Measurements from ENCODE around the gene MSRB2.
"Not testable (repeated sequence)": the region's sequence is repeated elsewhere in the genome, so short reads cannot be mapped to it uniquely, and the experiment has no call there.

The MSRB2 gene

GRCh38 chr10:23070092-23070912 lies 25.1 kb upstream of the MSRB2 start:
- DNase-seq, result not testable (repeated sequence)

- no peak for DNase-seq
Measured at GRCh38 chr10:23070913-23071218, 24.5 kb upstream of the MSRB2 start.

GRCh38 chr10:23072593-23072992 lies 22.8 kb upstream of the MSRB2 start:
- not testable (repeated sequence) for DNase-seq

GRCh38 chr10:23073527-23073926 lies 21.9 kb upstream of the MSRB2 start:
- DNase-seq, result no peak

- DNase-seq, result no peak
Measured at GRCh38 chr10:23075672-23076071, 19.7 kb upstream of the MSRB2 start.

GRCh38 chr10:23078114-23078513 lies 17.3 kb upstream of the MSRB2 start:
- DNase-seq, result no peak

- no peak for DNase-seq
Measured at GRCh38 chr10:23079700-23080099, 15.7 kb upstream of the MSRB2 start.

GRCh38 chr10:23080262-23080661 lies 15.1 kb upstream of the MSRB2 start:
- DNase-seq, result no peak

- DNase-seq, result no peak
Measured at GRCh38 chr10:23081221-23081750, 14.1 kb upstream of the MSRB2 start.

GRCh38 chr10:23081891-23082290 lies 13.5 kb upstream of the MSRB2 start:
- no peak for DNase-seq

GRCh38 chr10:23088609-23089008 lies 6.8 kb upstream of the MSRB2 start:
- DNase-seq, result no peak

GRCh38 chr10:23094786-23095403 lies 484 bp upstream of the MSRB2 start:
- DNase-seq, result no peak

GRCh38 chr10:23095966-23096801 lies 805 bp downstream of the MSRB2 start:
- no peak for DNase-seq

- no peak for DNase-seq
Measured at GRCh38 chr10:23096802-23097549, 1.6 kb downstream of the MSRB2 start.

GRCh38 chr10:23099079-23099478 lies 3.7 kb downstream of the MSRB2 start:
- no peak for DNase-seq

- no peak for DNase-seq
Measured at GRCh38 chr10:23099816-23100215, 4.4 kb downstream of the MSRB2 start.

- DNase-seq, result no peak
Measured at GRCh38 chr10:23100331-23101030, 5.1 kb downstream of the MSRB2 start.

- DNase-seq, result no peak
Measured at GRCh38 chr10:23106331-23107072, 11.1 kb downstream of the MSRB2 start.

- no peak for DNase-seq
Measured at GRCh38 chr10:23110722-23111516, 15.5 kb downstream of the MSRB2 start.

GRCh38 chr10:23111517-23112286 lies 16.3 kb downstream of the MSRB2 start:
- DNase-seq, result no peak

Measured in activated gamma-delta T cell (primary cell).